Measurements from ENCODE around the gene STAU1.
A peak's percentile ranks its signal among the peaks of the same experiment; 100 is the strongest.

STAU1 gene

DNA sequence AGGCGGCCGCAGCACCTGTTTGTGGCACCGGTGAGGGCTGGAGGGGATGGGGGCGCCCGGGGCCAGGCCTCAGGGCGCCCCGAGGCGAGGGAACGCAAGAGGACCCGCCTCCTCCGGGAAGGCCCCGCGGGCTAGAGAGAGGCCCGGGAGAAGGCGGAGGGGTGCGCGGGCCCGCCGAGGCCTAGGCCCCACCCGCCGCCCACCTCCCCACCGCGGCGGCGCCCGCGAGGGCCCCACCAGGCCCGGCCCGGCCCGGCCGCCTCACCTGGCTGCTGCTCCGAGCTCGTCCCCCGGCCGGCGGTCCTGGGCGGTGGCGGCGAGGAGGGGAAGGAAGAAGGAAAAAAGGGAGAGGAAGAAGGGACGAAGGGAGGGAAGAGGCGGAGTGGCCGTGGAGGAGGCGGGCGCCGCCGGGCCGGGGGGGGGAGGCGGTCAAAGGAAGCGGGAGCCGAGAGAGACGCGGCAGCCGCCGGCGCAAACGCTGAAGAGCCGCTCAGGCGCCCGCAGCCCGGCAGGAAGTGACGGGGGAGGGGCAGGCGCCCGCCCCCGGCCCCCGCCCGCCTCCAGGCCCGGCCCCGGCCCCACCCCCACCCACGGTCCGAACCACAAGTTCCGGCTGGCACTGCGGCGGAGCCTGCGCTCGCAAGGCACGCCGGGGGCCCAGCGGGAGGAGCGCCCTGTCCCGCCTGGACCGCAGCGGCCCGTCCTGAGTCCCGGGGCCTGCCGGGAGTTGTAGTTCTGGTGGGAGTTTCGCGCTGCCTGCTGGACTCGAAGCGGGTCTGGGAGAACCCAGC is at the start of gene STAU1 (continued):
- no peak for TF ChIP-seq GLI2 (tag by site-specific recombination; IDR thresholded peaks at IDR 0.05; ENCODE audit: borderline replicate concordance, low read depth)
- TF ChIP-seq TCF7L2 (IDR thresholded peaks at IDR 0.05; ENCODE audit: borderline replicate concordance, low read depth, low read length), result no peak
- no peak for TF ChIP-seq ZNF837 (tag by site-specific recombination; IDR thresholded peaks at IDR 0.05)
- peak; percentile 95 for TF ChIP-seq SP3 (tag by site-specific recombination; IDR thresholded peaks at IDR 0.05)
- TF ChIP-seq, protein P1, sequence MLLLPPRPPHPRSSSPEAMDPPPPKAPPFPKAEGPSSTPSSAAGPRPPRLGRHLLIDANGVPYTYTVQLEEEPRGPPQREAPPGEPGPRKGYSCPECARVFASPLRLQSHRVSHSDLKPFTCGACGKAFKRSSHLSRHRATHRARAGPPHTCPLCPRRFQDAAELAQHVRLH (tag by site-specific recombination; IDR thresholded peaks at IDR 0.05), result no peak
- no peak for TF ChIP-seq ZNF311 (tag by site-specific recombination; IDR thresholded peaks at IDR 0.05; ENCODE audit: borderline replicate concordance)
- TF ChIP-seq, protein P2, sequence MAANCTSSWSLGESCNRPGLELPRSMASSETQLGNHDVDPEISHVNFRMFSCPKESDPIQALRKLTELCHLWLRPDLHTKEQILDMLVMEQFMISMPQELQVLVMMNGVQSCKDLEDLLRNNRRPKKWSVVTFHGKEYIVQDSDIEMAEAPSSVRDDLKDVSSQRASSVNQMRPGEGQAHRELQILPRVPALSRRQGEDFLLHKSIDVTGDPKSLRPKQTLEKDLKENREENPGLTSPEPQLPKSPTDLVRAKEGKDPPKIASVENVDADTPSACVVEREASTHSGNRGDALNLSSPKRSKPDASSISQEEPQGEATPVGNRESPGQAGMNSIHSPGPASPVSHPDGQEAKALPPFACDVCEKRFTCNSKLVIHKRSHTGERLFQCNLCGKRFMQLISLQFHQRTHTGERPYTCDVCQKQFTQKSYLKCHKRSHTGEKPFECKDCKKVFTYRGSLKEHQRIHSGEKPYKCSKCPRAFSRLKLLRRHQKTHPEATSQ (tag by site-specific recombination; IDR thresholded peaks at IDR 0.05), result no peak
- TF ChIP-seq ZSCAN16 (tag by site-specific recombination; IDR thresholded peaks at IDR 0.05), result no peak
- peak; percentile 61 for TF ChIP-seq ZFHX2 (tag by site-specific recombination; conservative IDR thresholded peaks at IDR 0.05)
- no peak for TF ChIP-seq RBAK (tag by site-specific recombination; IDR thresholded peaks at IDR 0.05)
- no peak for TF ChIP-seq OVOL3 (tag by site-specific recombination; IDR thresholded peaks at IDR 0.05)
- no peak for TF ChIP-seq MYNN (tag by site-specific recombination; IDR thresholded peaks at IDR 0.05; ENCODE audit: borderline replicate concordance)
- TF ChIP-seq ZFP41 (tag by site-specific recombination; IDR thresholded peaks at IDR 0.05; ENCODE audit: borderline replicate concordance), result no peak
- no peak for TF ChIP-seq BCL11A (tag by site-specific recombination; IDR thresholded peaks at IDR 0.05; ENCODE audit: low read depth)
- TF ChIP-seq ZNF223 (tag by site-specific recombination; IDR thresholded peaks at IDR 0.05), result no peak
- TF ChIP-seq, protein P3, sequence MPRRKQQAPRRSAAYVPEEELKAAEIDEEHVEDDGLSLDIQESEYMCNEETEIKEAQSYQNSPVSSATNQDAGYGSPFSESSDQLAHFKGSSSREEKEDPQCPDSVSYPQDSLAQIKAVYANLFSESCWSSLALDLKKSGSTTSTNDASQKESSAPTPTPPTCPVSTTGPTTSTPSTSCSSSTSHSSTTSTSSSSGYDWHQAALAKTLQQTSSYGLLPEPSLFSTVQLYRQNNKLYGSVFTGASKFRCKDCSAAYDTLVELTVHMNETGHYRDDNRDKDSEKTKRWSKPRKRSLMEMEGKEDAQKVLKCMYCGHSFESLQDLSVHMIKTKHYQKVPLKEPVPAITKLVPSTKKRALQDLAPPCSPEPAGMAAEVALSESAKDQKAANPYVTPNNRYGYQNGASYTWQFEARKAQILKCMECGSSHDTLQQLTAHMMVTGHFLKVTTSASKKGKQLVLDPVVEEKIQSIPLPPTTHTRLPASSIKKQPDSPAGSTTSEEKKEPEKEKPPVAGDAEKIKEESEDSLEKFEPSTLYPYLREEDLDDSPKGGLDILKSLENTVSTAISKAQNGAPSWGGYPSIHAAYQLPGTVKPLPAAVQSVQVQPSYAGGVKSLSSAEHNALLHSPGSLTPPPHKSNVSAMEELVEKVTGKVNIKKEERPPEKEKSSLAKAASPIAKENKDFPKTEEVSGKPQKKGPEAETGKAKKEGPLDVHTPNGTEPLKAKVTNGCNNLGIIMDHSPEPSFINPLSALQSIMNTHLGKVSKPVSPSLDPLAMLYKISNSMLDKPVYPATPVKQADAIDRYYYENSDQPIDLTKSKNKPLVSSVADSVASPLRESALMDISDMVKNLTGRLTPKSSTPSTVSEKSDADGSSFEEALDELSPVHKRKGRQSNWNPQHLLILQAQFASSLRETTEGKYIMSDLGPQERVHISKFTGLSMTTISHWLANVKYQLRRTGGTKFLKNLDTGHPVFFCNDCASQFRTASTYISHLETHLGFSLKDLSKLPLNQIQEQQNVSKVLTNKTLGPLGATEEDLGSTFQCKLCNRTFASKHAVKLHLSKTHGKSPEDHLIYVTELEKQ (tag by site-specific recombination; IDR thresholded peaks at IDR 0.05; ENCODE audit: borderline replicate concordance), result no peak
- TF ChIP-seq SCRT1 (tag by site-specific recombination; IDR thresholded peaks at IDR 0.05; ENCODE audit: borderline replicate concordance), result no peak
- no peak for TF ChIP-seq REST (tag by site-specific recombination; IDR thresholded peaks at IDR 0.05)
- no peak for TF ChIP-seq ZNF416 (tag by site-specific recombination; IDR thresholded peaks at IDR 0.05)
- TF ChIP-seq ZNF341 (tag by site-specific recombination; IDR thresholded peaks at IDR 0.05; ENCODE audit: low read depth), result peak; percentile 64
- TF ChIP-seq ATF2 (tag by site-specific recombination; IDR thresholded peaks at IDR 0.05; ENCODE audit: low read depth), result no peak
- no peak for TF ChIP-seq ZNF585B (tag by site-specific recombination; IDR thresholded peaks at IDR 0.05)
- no peak for TF ChIP-seq ZNF140 (tag by site-specific recombination; IDR thresholded peaks at IDR 0.05)
- TF ChIP-seq, protein P4, sequence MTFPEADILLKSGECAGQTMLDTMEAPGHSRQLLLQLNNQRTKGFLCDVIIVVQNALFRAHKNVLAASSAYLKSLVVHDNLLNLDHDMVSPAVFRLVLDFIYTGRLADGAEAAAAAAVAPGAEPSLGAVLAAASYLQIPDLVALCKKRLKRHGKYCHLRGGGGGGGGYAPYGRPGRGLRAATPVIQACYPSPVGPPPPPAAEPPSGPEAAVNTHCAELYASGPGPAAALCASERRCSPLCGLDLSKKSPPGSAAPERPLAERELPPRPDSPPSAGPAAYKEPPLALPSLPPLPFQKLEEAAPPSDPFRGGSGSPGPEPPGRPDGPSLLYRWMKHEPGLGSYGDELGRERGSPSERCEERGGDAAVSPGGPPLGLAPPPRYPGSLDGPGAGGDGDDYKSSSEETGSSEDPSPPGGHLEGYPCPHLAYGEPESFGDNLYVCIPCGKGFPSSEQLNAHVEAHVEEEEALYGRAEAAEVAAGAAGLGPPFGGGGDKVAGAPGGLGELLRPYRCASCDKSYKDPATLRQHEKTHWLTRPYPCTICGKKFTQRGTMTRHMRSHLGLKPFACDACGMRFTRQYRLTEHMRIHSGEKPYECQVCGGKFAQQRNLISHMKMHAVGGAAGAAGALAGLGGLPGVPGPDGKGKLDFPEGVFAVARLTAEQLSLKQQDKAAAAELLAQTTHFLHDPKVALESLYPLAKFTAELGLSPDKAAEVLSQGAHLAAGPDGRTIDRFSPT (tag by site-specific recombination; IDR thresholded peaks at IDR 0.05), result no peak
- TF ChIP-seq GLIS1 (tag by site-specific recombination; IDR thresholded peaks at IDR 0.05), result peak; percentile 55; the same call in 1 of the 2 replicates
- TF ChIP-seq ZNF211 (tag by site-specific recombination; IDR thresholded peaks at IDR 0.05; ENCODE audit: low read depth), result no peak
- no peak for TF ChIP-seq ZNF623 (tag by site-specific recombination; IDR thresholded peaks at IDR 0.05)
